ENCODE data around the gene U2AF1L4.

- TF ChIP-seq POLR2AphosphoS5 (IDR thresholded peaks at IDR 0.05) (no peak), CTCF (IDR thresholded peaks at IDR 0.05) (no peak)
These were observed 51.8 kb downstream of the U2AF1L4 start for GRCh38 chr19:35693422-35693821.
